Measurements from ENCODE around the gene CANT1.
"Not testable (repeated sequence)": the region's sequence is repeated elsewhere in the genome, so short reads cannot be mapped to it uniquely, and the experiment has no call there.

Gene CANT1

DNA sequence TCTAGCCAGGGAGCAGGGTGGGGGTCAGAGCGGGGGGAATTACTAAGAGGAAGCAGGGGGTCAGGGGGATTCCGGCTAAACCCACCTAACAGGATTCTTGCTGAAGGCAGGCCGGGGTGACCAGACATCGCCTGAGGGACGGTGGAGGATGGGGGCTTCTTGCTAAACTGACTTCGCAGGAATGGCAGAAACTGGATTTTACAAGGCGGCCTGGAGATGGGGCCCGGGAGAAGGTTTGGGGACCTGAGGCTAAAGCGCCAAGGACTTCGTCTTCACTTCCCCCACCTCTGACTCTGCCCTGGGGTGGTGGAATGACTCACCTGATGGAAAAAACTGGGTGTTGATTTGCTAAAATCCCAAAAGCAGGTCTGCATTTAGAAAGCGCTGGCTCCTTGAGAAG, 53.3 kb downstream of the CANT1 start:
- DNase-seq = no peak

DNA sequence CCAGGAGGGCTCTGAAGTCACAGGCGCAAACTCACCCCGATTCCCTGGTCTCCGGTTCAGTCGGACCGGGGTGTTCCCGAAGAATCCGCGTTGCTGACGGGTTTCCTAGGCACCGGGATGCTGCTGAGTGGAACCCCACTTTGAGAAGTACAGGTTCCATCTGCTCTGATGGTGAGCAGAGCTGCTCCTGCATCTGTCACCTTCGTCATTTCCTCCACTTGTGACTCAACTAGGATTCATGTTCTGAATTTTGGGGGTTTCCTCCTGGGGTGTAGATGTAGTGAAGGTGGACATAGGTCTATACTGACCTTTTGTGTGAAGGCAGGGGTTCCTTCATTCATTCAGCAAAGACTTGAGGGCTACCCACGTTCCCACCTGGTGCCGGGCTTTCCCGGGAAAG, 54.9 kb downstream of the CANT1 start:
- DNase-seq = no peak

DNA sequence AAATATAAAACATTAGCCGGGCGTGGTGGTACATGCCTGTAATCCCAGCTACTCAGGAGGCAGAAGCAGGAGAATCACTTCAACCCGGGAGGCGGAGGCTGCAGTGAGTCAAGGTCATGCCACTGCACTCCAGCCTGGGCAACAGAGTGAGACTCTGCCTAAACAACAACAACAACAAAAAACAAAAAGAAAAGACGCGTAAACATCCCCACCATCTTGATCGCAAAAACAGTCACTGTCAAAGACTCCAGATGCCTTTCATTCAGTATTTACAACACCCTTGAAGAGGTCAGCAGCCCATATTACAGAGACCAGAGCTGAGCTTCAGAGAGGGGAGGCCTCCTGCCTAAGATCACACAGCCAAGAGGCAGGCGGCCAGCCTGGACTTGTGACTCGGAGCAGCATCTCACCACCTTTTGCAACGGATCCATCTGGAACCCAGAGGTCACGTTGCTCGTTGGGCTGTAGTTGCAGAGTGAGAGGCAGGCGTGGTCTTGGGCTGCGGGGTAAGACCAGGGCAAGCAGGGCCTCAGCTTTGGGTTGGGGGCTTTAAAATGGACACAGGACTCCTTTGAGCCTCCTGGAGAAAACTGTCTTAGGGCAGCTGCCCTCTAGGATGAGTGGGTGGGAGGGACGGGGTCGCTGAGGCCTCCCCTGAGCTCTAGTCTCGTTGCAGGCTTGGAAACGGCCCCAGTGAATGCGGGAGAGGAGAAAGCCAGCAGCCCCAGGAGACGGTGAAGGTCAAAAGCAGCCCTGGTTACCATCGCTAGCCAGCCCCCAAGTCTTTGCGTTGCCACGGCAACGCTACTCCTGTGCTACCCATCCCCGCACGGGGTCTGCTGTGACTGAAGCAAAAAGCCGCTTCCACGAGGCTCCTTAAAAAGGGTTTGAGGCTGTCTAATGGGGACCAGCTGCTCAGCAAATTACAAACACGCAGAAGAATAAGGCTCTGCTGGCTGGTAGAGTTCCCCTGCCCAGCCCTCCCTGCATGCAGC, 55.9 kb downstream of the CANT1 start:
- no peak for DNase-seq

DNA sequence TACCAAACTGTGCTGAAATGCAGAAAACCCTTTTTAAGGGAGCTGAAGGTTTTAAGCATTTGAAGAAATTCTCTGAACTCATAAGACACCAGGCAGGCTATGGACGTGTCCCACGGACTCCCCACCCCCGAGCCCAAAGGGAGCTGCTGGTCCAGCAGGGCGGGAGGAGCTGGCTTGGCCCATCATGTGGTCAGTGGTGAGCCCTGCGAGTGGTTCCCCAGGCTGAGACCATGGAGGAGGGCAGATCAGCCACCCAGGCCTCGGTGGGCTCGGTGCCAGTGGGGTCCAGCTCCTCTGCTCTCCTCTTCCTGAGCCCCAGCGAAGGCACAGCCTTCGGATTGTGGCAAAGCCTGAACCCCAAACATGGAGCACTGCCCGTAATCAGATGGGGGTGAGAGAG, 56.9 kb downstream of the CANT1 start:
- DNase-seq = no peak

DNA sequence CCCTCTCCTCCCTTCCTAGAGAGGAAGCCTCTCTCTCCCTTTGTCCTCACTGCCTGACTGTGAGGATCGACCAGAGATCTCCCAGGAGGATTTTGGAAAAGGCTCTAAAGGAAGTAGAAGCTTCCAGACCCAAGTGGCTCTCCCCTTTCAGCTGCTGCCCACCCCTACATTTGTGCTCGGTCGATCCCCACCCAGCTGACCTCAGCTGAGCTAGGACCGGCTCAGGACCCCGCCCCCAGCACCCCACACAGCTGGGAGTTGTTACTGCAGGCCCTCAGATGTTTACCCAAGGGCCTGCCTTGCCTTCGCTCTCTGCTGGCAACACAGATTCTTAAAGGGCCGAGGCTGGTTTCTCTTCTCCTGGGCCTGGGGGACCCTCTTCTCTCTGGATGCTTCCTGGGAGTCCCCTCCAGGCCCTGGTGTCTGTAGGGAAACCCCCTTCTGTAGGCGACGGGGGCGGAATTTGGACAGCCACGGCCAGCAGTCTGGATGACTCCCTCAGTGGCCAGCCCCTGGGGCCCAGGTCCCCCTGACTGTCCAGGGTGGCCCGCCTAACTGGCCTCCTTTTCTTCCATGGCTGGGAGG, 57.5 kb downstream of the CANT1 start:
- no peak for DNase-seq

DNA sequence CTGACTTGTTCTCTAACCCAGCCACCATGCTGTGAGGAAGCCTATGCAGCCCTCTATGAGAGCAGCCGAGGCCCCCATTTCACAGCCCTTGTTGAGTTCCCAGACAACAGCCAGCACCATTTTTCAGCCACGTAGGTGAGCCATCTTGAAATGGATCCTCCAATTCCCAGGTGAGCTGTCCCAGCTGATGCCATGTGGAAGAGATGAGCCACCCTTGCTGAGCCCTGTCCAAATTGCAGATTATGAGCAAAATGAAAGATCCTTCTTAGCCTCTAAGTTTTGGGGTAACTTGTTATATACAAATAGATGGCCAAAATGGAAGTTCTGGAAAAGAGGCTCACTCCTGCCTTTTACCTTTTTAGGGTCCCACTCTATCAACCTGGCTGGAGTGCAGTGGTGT, 58.7 kb downstream of the CANT1 start:
- no peak for DNase-seq

DNA sequence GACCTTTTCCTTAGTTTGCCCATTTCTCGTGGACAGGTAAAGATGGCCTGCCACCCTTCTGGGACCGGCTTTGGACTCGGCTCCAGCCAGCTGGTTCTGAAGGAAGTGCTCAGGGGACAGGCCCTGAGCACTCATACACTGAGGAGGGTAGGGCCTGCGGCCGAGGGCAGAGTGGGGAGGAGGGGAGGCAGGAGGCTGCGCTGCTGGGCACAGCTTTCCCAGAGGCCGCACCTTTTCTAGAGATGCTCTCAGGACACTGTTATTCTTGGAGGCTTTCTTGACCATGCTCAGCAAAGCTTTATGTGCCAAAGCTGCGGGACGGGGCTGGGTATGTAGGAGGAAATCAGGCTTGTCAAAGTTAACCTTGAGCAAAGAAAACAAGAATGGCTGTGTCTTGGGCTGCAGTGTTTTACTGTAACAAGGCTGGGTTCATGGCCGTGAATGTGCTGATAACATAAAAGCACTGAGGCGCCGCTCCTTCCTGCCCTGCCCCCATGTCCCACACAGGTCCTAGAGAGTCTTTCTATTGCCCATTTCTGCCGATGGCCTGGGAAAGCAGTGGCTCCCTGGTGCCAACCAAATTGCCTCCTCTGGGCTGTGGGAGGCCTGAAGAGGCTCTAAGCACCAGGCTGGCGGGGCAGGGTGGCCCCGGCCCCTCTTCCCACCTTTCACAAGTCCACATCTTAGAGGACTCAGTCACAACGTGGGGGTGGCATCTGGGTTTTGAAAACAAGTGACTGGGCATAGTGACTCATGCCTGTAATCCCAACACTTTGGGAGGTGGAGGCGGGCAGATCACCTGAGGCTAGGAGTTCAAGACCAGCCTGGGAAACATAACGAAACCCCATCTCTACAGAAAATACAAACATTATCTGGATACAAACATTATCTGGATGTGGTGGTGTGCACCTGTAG, 62.1 kb downstream of the CANT1 start:
- no peak for DNase-seq

DNA sequence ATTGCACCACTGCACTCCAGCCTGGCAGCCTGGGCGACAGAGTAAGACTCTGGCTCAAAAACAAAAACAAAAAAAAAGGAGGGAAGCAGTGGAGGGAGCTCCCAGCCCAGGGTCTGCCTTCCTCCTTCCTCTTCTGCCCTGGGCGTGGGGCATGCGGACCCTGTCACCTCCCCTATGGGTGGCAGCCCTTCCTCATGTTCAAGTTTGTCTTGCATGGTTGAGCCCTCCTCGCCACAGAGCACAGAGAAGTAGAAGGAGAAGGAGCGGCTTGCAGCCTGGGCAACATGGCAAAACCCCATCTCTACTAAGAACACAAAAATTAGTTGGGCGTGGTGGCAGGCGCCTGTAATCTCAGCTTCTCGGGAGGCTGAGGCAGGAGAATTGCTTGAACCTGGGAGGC, 62.9 kb downstream of the CANT1 start:
- DNase-seq = no peak

DNA sequence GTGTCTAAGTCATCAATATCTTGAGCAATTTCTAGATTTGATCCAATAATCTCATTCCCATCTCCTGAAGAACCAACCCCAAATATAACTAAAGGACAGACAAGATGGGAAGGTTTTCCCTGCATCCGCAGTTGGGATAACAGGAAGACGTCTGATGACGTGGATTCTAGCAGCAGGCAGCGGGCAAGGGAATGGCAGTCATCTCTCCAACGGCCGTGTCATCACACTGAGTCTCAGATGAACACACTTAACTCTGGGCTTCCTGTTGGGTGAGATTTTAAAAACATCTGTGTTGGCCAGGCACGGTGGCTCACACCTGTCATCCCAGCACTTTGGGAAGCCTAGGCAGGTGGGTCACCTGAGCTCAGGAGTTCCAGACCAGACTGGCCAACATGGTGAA, 63.4 kb downstream of the CANT1 start:
- no peak for DNase-seq

DNA sequence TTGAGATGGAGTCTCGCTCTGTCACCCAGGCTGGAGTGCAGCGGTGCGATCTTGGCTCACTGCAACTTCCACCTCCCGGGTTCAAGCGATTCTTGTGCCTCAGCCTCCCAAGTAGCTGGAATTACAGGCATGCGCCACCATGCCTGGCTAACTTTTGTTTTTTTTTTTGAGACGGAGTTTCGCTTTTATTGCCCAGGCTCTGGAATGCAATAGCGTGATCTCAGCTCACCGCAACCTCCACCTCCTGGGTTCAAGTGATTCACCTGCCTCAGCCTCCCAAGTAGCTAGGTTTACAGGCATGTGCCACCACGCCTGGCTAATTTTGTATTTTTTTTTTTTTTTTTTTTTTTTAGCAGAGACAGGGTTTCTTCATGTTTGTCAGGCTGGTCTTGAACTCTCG, 64.1 kb downstream of the CANT1 start:
- not testable (repeated sequence) for DNase-seq

DNA sequence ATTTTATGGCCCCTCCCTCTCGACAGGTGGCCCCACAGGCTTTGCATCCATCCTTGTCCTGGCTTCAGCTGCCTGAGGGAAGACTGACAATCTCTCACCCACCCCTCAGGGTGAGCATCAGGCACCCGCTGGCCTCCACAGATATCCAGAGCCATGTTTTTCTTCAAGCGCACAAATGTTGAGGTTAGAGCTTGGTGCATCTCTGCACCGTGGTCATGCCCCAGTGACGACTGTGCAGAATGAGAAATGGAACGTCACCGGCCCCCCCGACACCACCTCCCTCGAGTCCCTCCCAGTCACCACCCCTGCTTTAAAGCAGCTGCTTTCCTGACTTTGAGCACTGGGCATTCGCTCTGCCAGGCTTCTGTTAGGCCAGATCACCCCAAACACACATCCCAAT, 64.6 kb downstream of the CANT1 start:
- DNase-seq = no peak

DNA sequence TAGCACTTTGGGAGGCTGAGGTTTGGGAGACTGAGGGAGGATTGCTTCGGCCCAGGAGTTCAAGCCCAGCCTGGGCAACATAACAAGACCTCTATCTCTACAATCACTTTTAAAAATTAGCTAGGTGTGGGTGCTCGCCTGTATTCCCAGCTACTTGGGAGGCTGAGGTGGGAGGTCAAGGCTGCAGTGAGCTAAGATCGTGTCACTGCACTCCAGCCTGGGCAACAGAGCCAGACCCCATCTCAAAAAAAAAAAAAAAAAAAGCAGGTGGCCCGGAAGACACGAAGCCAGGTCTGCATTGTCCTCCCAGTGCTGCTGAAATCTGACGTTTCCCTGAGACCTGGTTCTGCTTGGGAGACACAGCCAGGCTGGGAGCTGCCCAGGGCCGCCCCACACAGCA, 65.5 kb downstream of the CANT1 start:
- no peak for DNase-seq

Data from GDM1 (cell line).